ENCODE results near the gene KIF1A. TPM values are rescaled to one million over a fixed set of nuclear protein-coding genes. Genes with fewer than 3 reads are reported as not detected.
A peak's percentile ranks its signal among the peaks of the same experiment; 100 is the strongest.

KIF1A gene
- total RNA-seq, 1 donor from 2014 or later = 0.65 TPM

DNA sequence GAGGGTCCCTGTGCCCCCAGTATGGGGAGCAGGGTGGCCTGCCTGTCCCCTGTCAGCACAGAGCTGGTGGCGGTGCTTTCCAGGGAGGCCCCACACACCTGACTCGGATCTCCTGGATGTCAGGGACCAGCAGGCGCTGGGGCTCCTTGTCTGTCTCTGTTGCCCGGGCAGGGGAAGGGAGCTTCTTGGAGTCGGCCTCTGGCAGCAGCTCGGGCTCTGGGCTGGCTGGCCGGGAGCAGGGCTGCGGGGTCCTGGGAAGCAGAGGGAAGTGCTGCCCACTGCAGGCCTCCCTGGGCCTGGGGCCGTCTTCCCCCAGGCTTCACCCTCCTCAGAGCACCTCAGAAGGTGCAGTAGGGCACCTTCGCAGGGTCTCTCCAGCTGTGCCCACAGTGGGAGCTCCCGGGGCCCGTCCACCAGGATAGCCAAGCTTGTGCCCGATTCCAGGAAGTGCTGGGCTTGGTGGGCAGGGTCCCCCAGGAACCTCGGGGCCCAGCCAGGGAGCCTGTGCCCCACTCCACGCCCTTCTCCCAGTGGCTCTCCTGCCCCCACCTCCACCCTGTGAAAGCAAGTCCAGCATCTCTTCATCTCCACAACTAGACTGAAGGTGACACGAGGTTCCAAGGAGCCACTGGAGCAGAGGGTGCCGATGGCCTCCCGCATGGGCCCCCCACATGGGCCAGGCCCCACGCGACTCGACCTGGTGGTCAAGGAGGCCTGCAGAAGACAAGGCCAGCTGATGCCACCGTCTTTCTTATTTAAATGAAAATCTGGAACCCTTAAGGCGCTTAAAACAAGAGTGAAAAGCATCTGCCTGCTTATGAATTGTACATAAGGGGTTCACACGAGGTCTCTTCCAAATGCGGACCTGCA is 100.1 kb downstream of the KIF1A start:
- intact Hi-C loops (cut with DNase I) = no loop called here
- no peak for DNase-seq
- no peak for ATAC-seq (ENCODE audit: poor library complexity)

GRCh38 chr2:240718896-240719490 is 101.0 kb downstream of the KIF1A start:
- ATAC-seq (ENCODE audit: poor library complexity) (peak; percentile 14), DNase-seq (no peak)
- intact Hi-C loops (cut with DNase I) = no loop called here

GRCh38 chr2:240717681-240718581 is 102.1 kb downstream of the KIF1A start:
- intact Hi-C loops (cut with DNase I) = no loop called here
- ATAC-seq (ENCODE audit: poor library complexity) (no peak), DNase-seq (peak; percentile 28)

- peak; percentile 20 for DNase-seq
- intact Hi-C loops (cut with DNase I) = no loop called here
- no peak for ATAC-seq (ENCODE audit: poor library complexity)
Measured at GRCh38 chr2:240717181-240717641, 102.8 kb downstream of the KIF1A start.

GRCh38 chr2:240716130-240716798 is 103.8 kb downstream of the KIF1A start:
- ATAC-seq (ENCODE audit: poor library complexity) (no peak), DNase-seq (peak; percentile 10)

DNA sequence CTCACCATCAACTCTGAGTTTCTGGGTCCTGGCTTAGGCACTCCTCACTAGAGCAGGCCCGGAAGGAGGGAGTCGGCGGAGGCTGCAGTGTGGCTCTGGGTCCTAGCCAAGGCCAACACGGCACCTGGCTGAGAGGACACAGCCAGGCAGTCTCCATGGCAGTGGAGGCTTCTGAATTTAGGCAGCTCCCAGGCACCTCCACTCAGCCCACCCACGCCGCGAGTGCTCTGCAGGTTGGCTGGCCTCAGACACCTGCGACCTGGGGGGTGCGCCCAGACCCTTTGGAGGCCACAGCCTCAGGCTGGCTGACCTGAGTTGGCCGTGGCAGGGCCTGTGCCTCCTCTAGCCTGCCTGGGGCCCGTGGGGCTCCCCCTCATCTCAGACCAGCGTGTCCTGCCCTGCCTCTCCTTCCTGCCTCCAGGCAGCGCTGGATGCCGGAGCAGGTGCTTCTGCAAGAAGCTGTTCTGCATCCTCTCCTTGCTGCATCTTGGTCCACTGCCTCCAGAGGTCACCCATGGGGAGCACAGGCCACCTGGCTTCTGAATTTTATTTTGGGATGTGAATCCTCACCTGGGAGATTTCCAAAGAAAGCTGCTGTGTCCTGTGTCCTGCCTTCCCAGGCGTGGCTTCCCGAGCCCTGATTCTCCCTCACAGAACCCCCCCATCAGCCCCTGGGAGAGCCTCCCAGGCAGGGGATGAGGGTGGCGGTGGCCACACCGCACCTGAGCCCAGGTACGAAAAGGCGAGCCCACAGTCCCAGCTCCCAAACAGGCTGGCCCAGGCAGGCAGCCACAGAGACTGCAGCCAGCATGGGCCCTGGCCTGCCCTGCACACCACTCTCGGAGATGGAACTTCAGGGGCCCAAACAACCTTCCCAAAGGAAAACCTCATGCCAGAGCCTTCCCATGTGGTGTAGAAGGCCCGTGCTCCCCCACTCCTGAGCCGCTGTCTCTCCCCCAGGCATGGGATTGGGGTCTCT is 105.0 kb downstream of the KIF1A start:
- peak; percentile 33 for DNase-seq

More at GRCh38 chr2:240716130-240716798, 103.8 kb downstream of the KIF1A start:
- intact Hi-C loops (cut with DNase I) = no loop called here

DNA sequence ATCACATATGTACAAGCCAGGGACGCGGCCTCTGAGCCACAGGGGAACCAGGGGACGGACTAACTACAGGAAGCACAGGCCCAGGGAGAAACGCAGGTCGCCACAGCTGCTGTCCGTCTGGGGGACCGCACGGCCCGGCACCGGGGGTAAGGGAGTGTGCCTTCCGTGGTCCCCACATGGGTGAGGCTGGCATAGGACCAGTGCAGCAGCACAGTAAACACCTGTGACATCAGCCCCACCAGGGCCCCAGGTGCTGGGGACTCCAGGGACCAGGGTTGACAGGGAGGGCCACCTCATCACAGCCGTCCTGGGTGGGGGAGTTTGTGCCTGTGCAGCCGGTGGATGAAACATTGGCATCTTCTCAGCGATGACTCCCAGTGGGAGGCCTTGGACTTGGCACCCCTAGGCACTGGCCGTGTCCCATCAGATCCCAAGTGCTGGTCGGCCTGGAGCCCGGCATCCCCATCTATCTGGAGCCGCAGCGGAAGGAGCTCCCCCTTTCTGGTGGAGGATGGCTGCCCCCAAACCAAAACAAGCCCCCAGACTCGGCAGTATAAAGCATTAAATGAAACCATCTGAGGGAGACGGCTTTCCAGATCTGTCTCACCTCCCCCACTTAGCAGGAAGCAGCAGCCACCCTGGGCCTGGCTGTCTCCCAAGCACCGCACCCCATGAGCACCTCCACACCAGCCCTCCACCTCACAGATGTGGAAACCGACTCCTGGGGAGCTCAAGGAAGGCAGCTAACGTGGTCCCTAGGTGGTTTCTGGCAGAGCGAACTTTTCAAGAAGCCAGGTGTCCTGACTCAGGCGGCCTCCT is 105.9 kb downstream of the KIF1A start:
- ATAC-seq (ENCODE audit: poor library complexity) (no peak), DNase-seq (peak; percentile 36)
- intact Hi-C loops (cut with DNase I) = no loop called here

More for the DNA sequence above, 105.0 kb downstream of the KIF1A start:
- intact Hi-C loops (cut with DNase I) = no loop called here
- ATAC-seq (ENCODE audit: poor library complexity) = no peak

DNA sequence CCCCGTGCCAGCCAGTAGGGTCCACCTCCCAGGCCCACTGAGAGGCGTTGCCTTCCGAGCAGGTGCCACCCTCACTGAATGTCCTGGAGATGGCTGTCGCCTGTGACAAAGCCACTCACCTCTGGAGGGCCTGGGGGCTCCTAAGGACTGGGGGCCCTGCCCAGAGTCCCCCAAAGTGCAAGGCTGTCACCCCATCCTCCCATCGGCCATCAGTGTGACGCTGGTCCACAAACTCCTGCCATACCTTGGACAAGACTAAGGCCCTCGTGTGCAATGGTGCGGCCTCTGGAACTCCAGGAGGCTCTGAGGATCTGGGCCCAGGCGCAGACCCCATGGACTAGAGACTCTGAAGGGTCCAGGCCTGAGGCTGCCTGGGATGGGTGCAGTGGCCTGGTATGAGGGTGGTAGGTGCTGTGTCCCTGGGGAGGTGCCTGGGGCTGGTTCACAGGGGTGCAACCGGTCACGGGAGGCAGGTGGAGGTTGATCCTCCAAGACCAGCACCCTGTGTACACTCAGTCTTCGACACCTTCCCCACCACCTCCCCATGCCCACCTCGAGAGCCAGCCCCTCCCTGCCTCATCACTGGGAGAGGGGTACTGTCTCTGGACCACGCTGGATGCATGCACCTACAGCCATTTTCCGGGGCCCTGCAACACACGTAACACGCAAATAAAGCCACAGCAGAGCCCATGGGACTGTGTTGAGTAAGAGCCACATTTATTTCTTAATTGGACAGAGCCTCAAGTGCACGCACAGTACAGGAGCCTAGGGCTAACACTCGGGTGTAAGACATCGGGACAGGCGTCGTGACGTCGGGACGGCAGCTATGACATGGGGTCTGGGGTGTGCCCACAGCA is 106.7 kb downstream of the KIF1A start:
- ATAC-seq (ENCODE audit: poor library complexity) = no peak
- DNase-seq = peak; percentile 37
- intact Hi-C loops (cut with DNase I) = no loop called here

- no peak for ATAC-seq (ENCODE audit: poor library complexity)
- intact Hi-C loops (cut with DNase I) = no loop called here
- DNase-seq = peak; percentile 29
Measured at GRCh38 chr2:240712121-240712520, 107.9 kb downstream of the KIF1A start.

- DNase-seq (peak; percentile 17), ATAC-seq (ENCODE audit: poor library complexity) (no peak)
- intact Hi-C loops (cut with DNase I) = no loop called here
Measured at GRCh38 chr2:240711701-240712100, 108.3 kb downstream of the KIF1A start.

DNA sequence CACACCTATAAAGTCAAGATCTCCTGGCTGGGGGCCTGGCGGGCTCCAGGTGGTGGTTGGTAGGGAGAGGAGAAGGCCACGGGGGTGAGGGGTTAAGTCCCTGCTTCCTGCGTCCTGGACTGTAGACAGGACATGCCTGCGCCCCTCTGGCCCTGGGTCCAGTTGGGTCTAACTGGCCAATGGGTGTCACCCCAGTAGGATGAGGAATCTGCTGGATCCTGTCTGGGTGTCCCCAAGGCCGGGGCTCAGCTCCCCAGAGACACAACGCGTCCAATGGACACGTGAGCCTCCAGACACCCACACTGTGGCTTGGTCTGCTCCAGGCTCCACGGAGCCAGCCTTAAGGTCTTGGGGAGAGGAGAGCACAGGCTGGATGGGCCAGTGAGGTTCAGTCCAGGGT is 108.7 kb downstream of the KIF1A start:
- intact Hi-C loops (cut with DNase I) = no loop called here
- ATAC-seq (ENCODE audit: poor library complexity) (no peak), DNase-seq (peak; percentile 26)

DNA sequence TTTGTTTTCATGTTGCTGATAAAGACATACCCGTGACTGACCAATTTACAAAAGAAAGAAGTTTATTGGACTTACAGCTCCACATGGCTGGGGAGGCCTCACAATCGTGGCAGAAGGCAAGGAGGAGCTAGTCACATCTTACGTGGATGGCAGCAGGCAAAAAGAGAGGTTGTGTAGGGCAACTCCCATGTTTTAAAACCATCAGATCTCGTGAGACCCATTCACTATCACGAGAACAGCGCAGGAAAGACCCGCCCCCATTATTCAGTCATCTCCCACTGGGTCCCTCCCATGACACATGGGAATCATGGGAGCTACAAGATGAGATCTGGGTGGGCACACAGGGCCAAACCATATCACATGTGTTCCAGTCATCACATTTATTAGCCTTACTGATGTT is 111.6 kb downstream of the KIF1A start:
- ATAC-seq (ENCODE audit: poor library complexity) (no peak), DNase-seq (no peak)
- intact Hi-C loops (cut with DNase I) = no loop called here

GRCh38 chr2:240707821-240708220 is 112.2 kb downstream of the KIF1A start:
- ATAC-seq (ENCODE audit: poor library complexity) = no peak
- peak; percentile 14 for DNase-seq
- intact Hi-C loops (cut with DNase I) = no loop called here

- ATAC-seq (ENCODE audit: poor library complexity) = no peak
- peak; percentile 26 for DNase-seq
- intact Hi-C loops (cut with DNase I) = no loop called here
Measured at GRCh38 chr2:240707043-240707756, 112.8 kb downstream of the KIF1A start.

DNA sequence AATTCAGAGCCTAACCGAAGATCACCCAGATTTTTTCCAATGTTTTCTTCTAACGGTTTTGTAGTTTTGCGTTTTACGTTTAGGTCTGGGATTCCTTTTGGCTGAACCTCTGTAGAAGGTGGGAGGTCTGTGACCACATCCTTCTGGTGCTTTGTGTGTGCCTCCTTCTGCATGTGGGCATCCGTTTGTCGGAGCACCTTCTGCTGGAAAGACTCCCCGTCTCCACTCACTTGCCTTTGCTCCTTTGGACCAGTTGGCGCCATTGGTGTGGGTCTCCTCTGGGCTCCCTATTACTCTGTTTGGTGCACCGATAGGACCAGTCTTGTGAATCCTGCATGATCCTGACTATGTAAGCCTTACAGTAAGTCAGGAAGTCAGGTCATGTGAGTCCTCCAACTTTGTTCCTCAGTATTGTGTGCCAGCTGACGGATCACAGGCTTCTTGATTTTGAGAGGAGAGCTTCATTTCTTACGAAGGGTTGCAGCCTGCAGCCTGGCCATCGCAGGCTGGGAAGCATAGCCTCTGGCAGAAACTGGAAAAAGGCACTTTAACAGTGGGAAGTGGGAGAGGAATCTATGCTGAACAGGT is 114.7 kb downstream of the KIF1A start:
- peak; percentile 22 for DNase-seq
- intact Hi-C loops (cut with DNase I) = no loop called here

More for the DNA sequence above, 114.7 kb downstream of the KIF1A start:
- ATAC-seq (ENCODE audit: poor library complexity) = no peak
